Measurements from ENCODE around the gene PPM1E.

- TF ChIP-seq, protein P1, sequence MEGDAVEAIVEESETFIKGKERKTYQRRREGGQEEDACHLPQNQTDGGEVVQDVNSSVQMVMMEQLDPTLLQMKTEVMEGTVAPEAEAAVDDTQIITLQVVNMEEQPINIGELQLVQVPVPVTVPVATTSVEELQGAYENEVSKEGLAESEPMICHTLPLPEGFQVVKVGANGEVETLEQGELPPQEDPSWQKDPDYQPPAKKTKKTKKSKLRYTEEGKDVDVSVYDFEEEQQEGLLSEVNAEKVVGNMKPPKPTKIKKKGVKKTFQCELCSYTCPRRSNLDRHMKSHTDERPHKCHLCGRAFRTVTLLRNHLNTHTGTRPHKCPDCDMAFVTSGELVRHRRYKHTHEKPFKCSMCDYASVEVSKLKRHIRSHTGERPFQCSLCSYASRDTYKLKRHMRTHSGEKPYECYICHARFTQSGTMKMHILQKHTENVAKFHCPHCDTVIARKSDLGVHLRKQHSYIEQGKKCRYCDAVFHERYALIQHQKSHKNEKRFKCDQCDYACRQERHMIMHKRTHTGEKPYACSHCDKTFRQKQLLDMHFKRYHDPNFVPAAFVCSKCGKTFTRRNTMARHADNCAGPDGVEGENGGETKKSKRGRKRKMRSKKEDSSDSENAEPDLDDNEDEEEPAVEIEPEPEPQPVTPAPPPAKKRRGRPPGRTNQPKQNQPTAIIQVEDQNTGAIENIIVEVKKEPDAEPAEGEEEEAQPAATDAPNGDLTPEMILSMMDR (IDR thresholded peaks at IDR 0.05) = no peak
- no peak for TF ChIP-seq POLR2A (IDR thresholded peaks at IDR 0.05)
Measured at GRCh38 chr17:58970609-58971450, 215.2 kb downstream of the PPM1E start.
